ENCODE measurements around the gene HTATSF1. TPM values are rescaled to one million over a fixed set of nuclear protein-coding genes. Genes with fewer than 3 reads are reported as not detected.

HTATSF1 gene
- total and polyA plus RNA-seq, 3 experiments from 2014 or later: 42.7 to 73.1 (median 45.2) TPM

GRCh38 chrX:136519069-136519468 lies 21.7 kb downstream of the HTATSF1 start:
- H3K9me3 Mint-ChIP-seq: no peaks in the 10 kb centered on the region

GRCh38 chrX:136523770-136524169 lies 26.4 kb downstream of the HTATSF1 start:
- peaks cover 0 to 2% (median 0%) of the 10 kb centered on the region in 3 donors for H3K36me3 Mint-ChIP-seq
- Histone ChIP-seq H3K9me3 (ENCODE audit: low read length) (no peaks in the 10 kb centered on the region), H3K27me3 (ENCODE audit: insufficient read depth, low read length, poor library complexity, severe bottlenecking) (no peaks in the 10 kb centered on the region), H3K4me1 (ENCODE audit: insufficient read depth, low read length) (no peaks in the 10 kb centered on the region), H3K4me3 (ENCODE audit: low read length) (no peak overlapping the region), H3K27ac (ENCODE audit: low read depth, low read length) (no peak overlapping the region), H3K36me3 (ENCODE audit: insufficient read depth, low read length) (no peaks in the 10 kb centered on the region)
- peaks cover 0 to 1% (median 0%) of the 10 kb centered on the region in 5 donors for H3K9me3 Mint-ChIP-seq
- peaks cover 6 to 9% (median 7%) of the 10 kb centered on the region in 3 donors for H3K4me1 Mint-ChIP-seq
- ChIA-PET CTCF (no interaction called here), POLR2A (no interaction called here)
- H3K27me3 Mint-ChIP-seq: peaks cover 0 to 2% of the 10 kb centered on the region in 2 donors
- no peak for DNase-seq
- H3K4me3 Mint-ChIP-seq: no peak overlapping the region
- peak overlapping the region in 1 of 8 donors; percentile 66 for H3K27ac Mint-ChIP-seq

More at GRCh38 chrX:136519069-136519468, 21.7 kb downstream of the HTATSF1 start:
- ChIA-PET CTCF (no interaction called here), POLR2A (no interaction called here)
- peaks cover 0 to 2% of the 10 kb centered on the region in 2 donors for H3K27me3 Mint-ChIP-seq
- no peak for DNase-seq
- Histone ChIP-seq H3K9me3 (ENCODE audit: low read length) (no peaks in the 10 kb centered on the region), H3K27ac (ENCODE audit: low read depth, low read length) (no peak overlapping the region), H3K4me1 (ENCODE audit: insufficient read depth, low read length) (no peaks in the 10 kb centered on the region), H3K27me3 (ENCODE audit: insufficient read depth, low read length, poor library complexity, severe bottlenecking) (no peaks in the 10 kb centered on the region), H3K36me3 (ENCODE audit: insufficient read depth, low read length) (no peaks in the 10 kb centered on the region), H3K4me3 (ENCODE audit: low read length) (no peak overlapping the region)
- no peak overlapping the region for H3K4me3 Mint-ChIP-seq
- H3K36me3 Mint-ChIP-seq: no peaks in the 10 kb centered on the region
- H3K4me1 Mint-ChIP-seq: peaks cover 6 to 9% (median 7%) of the 10 kb centered on the region in 3 donors
- no peak overlapping the region for H3K27ac Mint-ChIP-seq

DNA sequence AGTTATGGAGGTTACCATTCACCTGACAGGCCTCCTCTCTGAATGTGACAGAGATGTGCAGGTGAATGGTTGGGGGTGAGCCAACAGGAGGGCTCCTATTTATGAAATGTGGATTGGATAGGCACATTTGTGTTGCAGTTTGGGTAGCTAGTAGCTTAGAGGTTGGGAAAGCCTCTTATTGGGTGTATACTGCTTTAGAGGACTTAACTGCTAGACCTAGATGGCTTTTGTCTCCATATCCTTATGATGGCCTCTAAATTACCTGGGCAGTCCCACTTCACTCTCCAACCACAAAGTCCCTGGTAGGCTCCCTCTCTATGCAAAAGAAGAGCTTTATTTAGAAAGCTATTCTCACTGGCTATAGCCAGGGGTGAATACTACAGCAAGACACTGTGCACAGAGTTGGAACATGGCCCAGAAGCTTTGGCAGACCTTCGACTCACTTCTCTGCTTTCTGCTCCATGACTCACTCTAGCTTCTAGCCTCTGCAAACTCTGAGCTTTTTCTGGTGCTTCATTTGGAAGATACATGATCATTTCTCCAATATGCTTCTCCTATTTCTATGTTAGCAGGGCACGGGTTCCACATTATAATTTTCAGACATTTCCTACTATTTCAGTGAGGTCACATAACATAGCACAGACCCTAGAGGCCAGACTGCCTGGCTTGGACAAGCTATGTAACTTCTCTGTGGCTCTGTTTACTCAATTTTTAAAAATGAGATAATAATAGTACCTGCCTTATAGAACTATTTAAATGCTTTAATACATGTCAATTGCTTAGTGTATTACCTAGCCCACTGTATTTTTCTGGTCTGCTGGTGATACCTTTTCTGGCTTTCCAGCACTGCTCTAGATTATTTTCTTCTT lies 28.6 kb downstream of the HTATSF1 start:
- CTCF ChIA-PET: no interaction called here
- POLR2A ChIA-PET: no interaction called here
- peaks cover 0 to 2% (median 0%) of the 10 kb centered on the region in 3 donors for H3K36me3 Mint-ChIP-seq
- no peaks in the 10 kb centered on the region for H3K27me3 ChIP-seq (ENCODE audit: insufficient read depth, low read length, poor library complexity, severe bottlenecking)
- H3K27me3 Mint-ChIP-seq: peaks cover 0 to 4% of the 10 kb centered on the region in 2 donors
- H3K4me1 Mint-ChIP-seq: peaks cover 6 to 9% (median 7%) of the 10 kb centered on the region in 3 donors
- no peak overlapping the region for H3K4me3 ChIP-seq (ENCODE audit: low read length)
- no peak overlapping the region for H3K27ac ChIP-seq (ENCODE audit: low read depth, low read length)
- H3K9me3 Mint-ChIP-seq: peaks cover 0 to 1% (median 0%) of the 10 kb centered on the region in 5 donors
- H3K4me1 ChIP-seq (ENCODE audit: insufficient read depth, low read length): no peaks in the 10 kb centered on the region
- H3K4me3 Mint-ChIP-seq: no peak overlapping the region
- no peak overlapping the region for H3K27ac Mint-ChIP-seq
- no peaks in the 10 kb centered on the region for H3K9me3 ChIP-seq (ENCODE audit: low read length)
- H3K36me3 ChIP-seq (ENCODE audit: insufficient read depth, low read length): no peaks in the 10 kb centered on the region
- DNase-seq: no peak

GRCh38 chrX:136528645-136529315 lies 31.4 kb downstream of the HTATSF1 start:
- peaks cover 0 to 17% of the 10 kb centered on the region in 2 donors for H3K27me3 Mint-ChIP-seq
- Histone ChIP-seq H3K4me1 (ENCODE audit: insufficient read depth, low read length) (no peaks in the 10 kb centered on the region), H3K4me3 (ENCODE audit: low read length) (no peak overlapping the region), H3K27ac (ENCODE audit: low read depth, low read length) (no peak overlapping the region), H3K36me3 (ENCODE audit: insufficient read depth, low read length) (no peaks in the 10 kb centered on the region), H3K9me3 (ENCODE audit: low read length) (no peaks in the 10 kb centered on the region), H3K27me3 (ENCODE audit: insufficient read depth, low read length, poor library complexity, severe bottlenecking) (no peaks in the 10 kb centered on the region)
- no peak overlapping the region for H3K27ac Mint-ChIP-seq
- peaks cover 0 to 2% (median 0%) of the 10 kb centered on the region in 3 donors for H3K36me3 Mint-ChIP-seq
- peaks cover 0 to under 1% (median 0%) of the 10 kb centered on the region in 3 donors for H3K4me1 Mint-ChIP-seq
- CTCF ChIA-PET: no interaction called here
- H3K9me3 Mint-ChIP-seq: peaks cover 0 to 1% (median 0%) of the 10 kb centered on the region in 5 donors
- no peak overlapping the region for H3K4me3 Mint-ChIP-seq
- POLR2A ChIA-PET: no interaction called here
- DNase-seq: no peak

- Mint-ChIP-seq H3K4me3 (no peak overlapping the region), H3K9me3 (peaks cover 0 to 1% (median 0%) of the 10 kb centered on the region in 5 donors), H3K4me1 (no peaks in the 10 kb centered on the region), H3K27ac (peak overlapping the region in 2 of 8 donors; percentile 50 to 79), H3K27me3 (peaks cover 0 to 20% of the 10 kb centered on the region in 2 donors), H3K36me3 (no peaks in the 10 kb centered on the region)
- no peak for DNase-seq
- no peaks in the 10 kb centered on the region for H3K9me3 ChIP-seq (ENCODE audit: low read length)
- H3K27ac ChIP-seq (ENCODE audit: low read depth, low read length): no peak overlapping the region
- no peaks in the 10 kb centered on the region for H3K4me1 ChIP-seq (ENCODE audit: insufficient read depth, low read length)
- H3K36me3 ChIP-seq (ENCODE audit: insufficient read depth, low read length): no peaks in the 10 kb centered on the region
- H3K27me3 ChIP-seq (ENCODE audit: insufficient read depth, low read length, poor library complexity, severe bottlenecking): no peaks in the 10 kb centered on the region
- POLR2A ChIA-PET: no interaction called here
- no peak overlapping the region for H3K4me3 ChIP-seq (ENCODE audit: low read length)
- CTCF ChIA-PET: no interaction called here
Measured at GRCh38 chrX:136529795-136530194, 32.4 kb downstream of the HTATSF1 start.

GRCh38 chrX:136531951-136532350 lies 34.6 kb downstream of the HTATSF1 start, which contains the start of gene VGLL1:
TSS of gene VGLL1 (plus strand) at chrX:136532215. CDS start at chrX:136536021, 3,806 bp downstream.
- no peaks in the 10 kb centered on the region for H3K4me1 Mint-ChIP-seq
- H3K36me3 ChIP-seq (ENCODE audit: insufficient read depth, low read length): no peaks in the 10 kb centered on the region
- H3K27me3 ChIP-seq (ENCODE audit: insufficient read depth, low read length, poor library complexity, severe bottlenecking): no peaks in the 10 kb centered on the region
- no peak within 1 kb of the TSS for H3K27ac Mint-ChIP-seq
- H3K4me3 Mint-ChIP-seq: no peak within 1 kb of the TSS
- CTCF ChIA-PET: no interaction called here
- no peak within 1 kb of the TSS for H3K27ac ChIP-seq (ENCODE audit: low read depth, low read length)
- POLR2A ChIA-PET: interaction anchor here (0.7 kb wide), 1 partner anchor 1490 kb away, joined by 5 read pairs; no protein-coding TSS in a partner anchor
- H3K4me1 ChIP-seq (ENCODE audit: insufficient read depth, low read length): no peaks in the 10 kb centered on the region
- H3K9me3 Mint-ChIP-seq: peaks cover 0 to 1% (median 0%) of the 10 kb centered on the region in 5 donors
- no peak within 1 kb of the TSS for H3K4me3 ChIP-seq (ENCODE audit: low read length)
- H3K27me3 Mint-ChIP-seq: peaks cover 4 to 21% of the 10 kb centered on the region in 2 donors
- no peaks in the 10 kb centered on the region for H3K36me3 Mint-ChIP-seq
- H3K9me3 ChIP-seq (ENCODE audit: low read length): no peaks in the 10 kb centered on the region
- no peak for DNase-seq

DNA sequence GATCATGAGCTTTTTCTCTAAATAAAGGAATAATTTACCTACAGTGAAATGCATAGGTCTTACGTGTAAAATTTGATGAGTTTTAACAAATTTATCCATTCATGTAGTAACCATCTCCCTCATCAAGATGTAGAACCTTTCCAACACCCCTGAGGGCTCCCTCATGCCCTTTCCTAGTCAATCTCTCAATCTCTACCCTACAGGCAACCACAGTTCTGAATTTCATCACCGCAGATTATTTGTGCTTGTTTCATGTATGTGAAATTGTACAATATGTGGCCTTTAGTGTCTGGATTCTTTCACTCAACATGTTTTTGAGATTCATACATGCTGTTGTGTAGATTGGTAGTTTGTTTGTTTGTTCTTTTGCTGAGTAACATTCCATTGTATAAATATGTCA lies 36.7 kb downstream of the HTATSF1 start:
- Mint-ChIP-seq H3K27ac (no peak overlapping the region), H3K36me3 (no peaks in the 10 kb centered on the region), H3K9me3 (no peaks in the 10 kb centered on the region), H3K27me3 (peaks cover 4 to 19% of the 10 kb centered on the region in 2 donors), H3K4me3 (no peak overlapping the region), H3K4me1 (no peaks in the 10 kb centered on the region)
- Histone ChIP-seq H3K27me3 (ENCODE audit: insufficient read depth, low read length, poor library complexity, severe bottlenecking) (no peaks in the 10 kb centered on the region), H3K9me3 (ENCODE audit: low read length) (no peaks in the 10 kb centered on the region), H3K4me1 (ENCODE audit: insufficient read depth, low read length) (no peaks in the 10 kb centered on the region), H3K36me3 (ENCODE audit: insufficient read depth, low read length) (no peaks in the 10 kb centered on the region), H3K27ac (ENCODE audit: low read depth, low read length) (no peak overlapping the region), H3K4me3 (ENCODE audit: low read length) (no peak overlapping the region)
- no peak for DNase-seq
- ChIA-PET CTCF (no interaction called here), POLR2A (no interaction called here)

GRCh38 chrX:136538811-136539210 lies 41.4 kb downstream of the HTATSF1 start:
- Mint-ChIP-seq H3K4me1 (peaks cover 3 to 12% (median 10%) of the 10 kb centered on the region in 3 donors), H3K27ac (peak overlapping the region in 1 of 8 donors; percentile 5), H3K27me3 (peaks cover 4 to 5% of the 10 kb centered on the region in 2 donors), H3K36me3 (no peaks in the 10 kb centered on the region), H3K9me3 (peaks cover 0 to 2% (median 0%) of the 10 kb centered on the region in 5 donors), H3K4me3 (no peak overlapping the region)
- peaks cover 9% of the 10 kb centered on the region for H3K4me1 ChIP-seq (ENCODE audit: insufficient read depth, low read length)
- no peak for DNase-seq
- no peaks in the 10 kb centered on the region for H3K36me3 ChIP-seq (ENCODE audit: insufficient read depth, low read length)
- no peak overlapping the region for H3K4me3 ChIP-seq (ENCODE audit: low read length)
- H3K27me3 ChIP-seq (ENCODE audit: insufficient read depth, low read length, poor library complexity, severe bottlenecking): no peaks in the 10 kb centered on the region
- ChIA-PET POLR2A (no interaction called here), CTCF (no interaction called here)
- H3K27ac ChIP-seq (ENCODE audit: low read depth, low read length): no peak overlapping the region
- H3K9me3 ChIP-seq (ENCODE audit: low read length): no peaks in the 10 kb centered on the region

All from CD8-positive, alpha-beta memory T cell (primary cell).